H1 (cell line): ENCODE measurements around the gene AGR2. TPM values are rescaled to one million over a fixed set of nuclear protein-coding genes. Genes with fewer than 3 reads are reported as not detected.

ENCODE experiments used
- CTCF ChIA-PET: fragments of 300-600 bp; sonication (Branson Sonifier 250); formaldehyde crosslinking; loops from one replicate; lab custom pipeline; 2021; ENCODE audit not compliant: partially characterized antibody; lab: Charles Lee
- POLR2A ChIA-PET: fragments of 300-600 bp; sonication (Branson Sonifier 250); formaldehyde crosslinking; loops from one replicate; lab custom pipeline; 2021; ENCODE audit warnings: inconsistent platforms; ENCODE audit not compliant: partially characterized antibody; lab: Charles Lee
- DNase-seq, 2 experiments: peaks; one replicate each; pipeline versions ENCODE4 v3.0.0 to v3.0.0-alpha.2; 2010 to 2022; ENCODE audit warnings: low spot score in 2 of 2, low read depth in 1 of 2, mixed read lengths in 1 of 2
- FAIRE-seq: peaks from 2 replicates; lab custom pipeline; 2011; peaks lifted over from hg19 to GRCh38; lab: Jason Lieb, UNC
- H2AFZ ChIP-seq: 2 replicates; pipeline ENCODE4 v1.8.1; 2012; ENCODE audit warnings: low read length, inconsistent platforms
- H2AK5ac ChIP-seq: 2 replicates; pipeline ENCODE4 v1.6.1; 2013; ENCODE audit warnings: low read depth, low read length
- H2BK120ac ChIP-seq: replicated peaks from 2 replicates; pipeline ENCODE3; 2013; ENCODE audit warnings: low read depth, low read length, inconsistent platforms
- H2BK12ac ChIP-seq: 2 replicates; pipeline ENCODE4 v1.6.1; 2013; ENCODE audit warnings: low read depth, low read length
- H2BK15ac ChIP-seq: 2 replicates; pipeline ENCODE4 v1.6.1; 2013; ENCODE audit warnings: low read length
- H2BK20ac ChIP-seq: 2 replicates; pipeline ENCODE4 v1.6.1; 2013; ENCODE audit warnings: low read length
- H2BK5ac ChIP-seq: 2 replicates; pipeline ENCODE4 v1.6.1; 2013; ENCODE audit warnings: low read depth, low read length
- H3K14ac ChIP-seq: 2 replicates; pipeline ENCODE4 v1.6.1; 2013; ENCODE audit warnings: inconsistent platforms; ENCODE audit not compliant: insufficient read length
- H3K18ac ChIP-seq: 2 replicates; pipeline ENCODE4 v1.6.1; 2013; ENCODE audit warnings: low read length; ENCODE audit errors: extremely low read depth
- H3K23ac ChIP-seq: 2 replicates; pipeline ENCODE4 v1.6.1; 2013; ENCODE audit warnings: inconsistent platforms; ENCODE audit not compliant: insufficient read length
- H3K23me2 ChIP-seq: 2 replicates; pipeline ENCODE4 v1.6.1; 2013; ENCODE audit warnings: low read depth, low read length
- H3K27ac ChIP-seq: 2 replicates; pipeline ENCODE4 v1.6.1; 2011; ENCODE audit warnings: low read depth, low read length, inconsistent platforms
- H3K27me3 ChIP-seq, 4 experiments: replicated peaks in 1 of 4; 1 replicate in 1 of 4; 2 replicates in 3 of 4; pipeline versions ENCODE4 v1.6.1 to v1.8.1; 2011 to 2013; ENCODE audit warnings: low read length in 3 of 4, mild to moderate bottlenecking in 3 of 4, inconsistent platforms in 2 of 4, mixed read lengths in 2 of 4, moderate library complexity in 1 of 4; ENCODE audit not compliant: control insufficient read depth in 3 of 4, insufficient read depth in 3 of 4; ENCODE audit errors: extremely low read depth in 1 of 4
- H3K36me3 ChIP-seq, 4 experiments: 2 replicates each; pipeline versions ENCODE4 v1.6.1 to v1.8.1; 2011 to 2013; ENCODE audit warnings: mild to moderate bottlenecking in 4 of 4, low read length in 3 of 4, moderate library complexity in 2 of 4, control low read depth in 1 of 4, inconsistent platforms in 1 of 4; ENCODE audit not compliant: insufficient read depth in 4 of 4, control insufficient read depth in 2 of 4
- H3K4ac ChIP-seq: replicated peaks from 2 replicates; pipeline ENCODE3; 2013; ENCODE audit warnings: low read length, low read depth, mixed read lengths, inconsistent platforms; ENCODE audit not compliant: insufficient read length
- H3K4me1 ChIP-seq, 4 experiments: replicated peaks in 1 of 4; 1 replicate in 1 of 4; 2 replicates in 3 of 4; pipeline versions ENCODE4 v1.6.1 to v1.8.1; 2011 to 2013; ENCODE audit warnings: low read length in 3 of 4, inconsistent platforms in 2 of 4, mixed read lengths in 1 of 4; ENCODE audit not compliant: insufficient read depth in 4 of 4, control insufficient read depth in 3 of 4
- H3K4me2 ChIP-seq, 2 experiments: 2 replicates each; pipeline versions ENCODE4 v1.6.1 to v1.8.1; 2011 to 2013; ENCODE audit warnings: low read depth in 2 of 2, low read length in 2 of 2, control low read depth in 1 of 2, inconsistent platforms in 1 of 2, mild to moderate bottlenecking in 1 of 2; ENCODE audit not compliant: insufficient read depth in 1 of 2
- H3K4me3 ChIP-seq, 4 experiments: fragments of 200-600, 300-600 bp in 1 of 4; sonication (generic), shearing (Covaris generic), sonication (Bioruptor Twin) in 1 of 4; 2 replicates each; pipeline versions ENCODE4 v1.5.1 to v1.8.1; 2011 to 2016; ENCODE audit warnings: low read length in 4 of 4, low read depth in 3 of 4, control low read depth in 2 of 4, inconsistent platforms in 2 of 4, mild to moderate bottlenecking in 2 of 4, mixed read lengths in 1 of 4, moderate library complexity in 1 of 4; ENCODE audit not compliant: insufficient read depth in 2 of 4; ENCODE audit errors: extremely low read depth in 1 of 4
- H3K56ac ChIP-seq: replicated peaks from 2 replicates; pipeline ENCODE3; 2013; ENCODE audit warnings: low read depth, mild to moderate bottlenecking, mixed read lengths, low read length, inconsistent platforms; ENCODE audit not compliant: insufficient read length
- H3K79me1 ChIP-seq: 2 replicates; pipeline ENCODE4 v1.6.1; 2013; ENCODE audit warnings: low read depth, low read length, control low read depth
- H3K79me2 ChIP-seq, 2 experiments: 2 replicates each; pipeline versions ENCODE4 v1.6.1 to v1.8.1; 2012 to 2013; ENCODE audit warnings: low read length in 2 of 2, mild to moderate bottlenecking in 2 of 2, inconsistent platforms in 1 of 2; ENCODE audit not compliant: insufficient read depth in 2 of 2, control insufficient read depth in 1 of 2
- H3K9ac ChIP-seq, 4 experiments: replicated peaks in 1 of 4; 1 replicate in 1 of 4; 2 replicates in 3 of 4; pipeline versions ENCODE4 v1.6.1 to v1.8.1; 2011 to 2013; ENCODE audit warnings: low read depth in 3 of 4, low read length in 3 of 4, control low read depth in 2 of 4, mild to moderate bottlenecking in 2 of 4, moderate library complexity in 2 of 4, inconsistent platforms in 1 of 4; ENCODE audit errors: extremely low read depth in 1 of 4
- H3K9me3 ChIP-seq, 2 experiments: 2 replicates each; pipeline versions ENCODE4 v1.6.1 to v1.8.1; 2012 to 2013; ENCODE audit warnings: mild to moderate bottlenecking in 2 of 2, moderate library complexity in 2 of 2, control low read depth in 1 of 2, inconsistent platforms in 1 of 2, low read depth in 1 of 2, low read length in 1 of 2, mixed read lengths in 1 of 2; ENCODE audit not compliant: insufficient read depth in 2 of 2
- H4K20me1 ChIP-seq, 2 experiments: replicated peaks in 1 of 2; 2 replicates each; pipeline versions ENCODE3 to v1.8.1; 2011 to 2013; ENCODE audit warnings: inconsistent platforms in 2 of 2, low read length in 2 of 2, mild to moderate bottlenecking in 1 of 2; ENCODE audit not compliant: insufficient read depth in 2 of 2, control insufficient read depth in 1 of 2
- H4K5ac ChIP-seq: 2 replicates; pipeline ENCODE4 v1.6.1; 2013; ENCODE audit warnings: low read length, low read depth, mixed read lengths, inconsistent platforms; ENCODE audit not compliant: insufficient read length
- H4K8ac ChIP-seq: 2 replicates; pipeline ENCODE4 v1.8.0; 2013; ENCODE audit warnings: mild to moderate bottlenecking, moderate library complexity, low read length, inconsistent platforms; ENCODE audit not compliant: insufficient read depth; ENCODE audit errors: extremely low read depth
- H4K91ac ChIP-seq: replicated peaks from 2 replicates; pipeline ENCODE3; 2013; ENCODE audit warnings: low read length, mixed read lengths, inconsistent platforms; ENCODE audit not compliant: insufficient read length
- BACH1 ChIP-seq: IDR thresholded peaks from 2 replicates; pipeline ENCODE4 v1.6.1; 2012; ENCODE audit warnings: low read length, improper control_type of control experiment
- BCL11A ChIP-seq, 2 experiments: IDR thresholded peaks; one replicate each; pipeline ENCODE4 v1.6.1; 2011; ENCODE audit warnings: low read depth in 2 of 2, low read length in 2 of 2, mild to moderate bottlenecking in 2 of 2
- BRCA1 ChIP-seq: IDR thresholded peaks from 2 replicates; pipeline ENCODE4 v1.6.1; 2012; ENCODE audit warnings: low read depth, low read length, improper control_type of control experiment
- CBX5 ChIP-seq: fragments of 300-800, 300-1000 bp; sonication (generic); IDR thresholded peaks from 2 replicates; pipeline ENCODE4 v1.7.1; 2016; ENCODE audit warnings: antibody characterized with exemption, low read length, low read depth
- CHD1 ChIP-seq: IDR thresholded peaks from 2 replicates; pipeline ENCODE4 v1.6.1; 2012; ENCODE audit warnings: low read depth, low read length, improper control_type of control experiment
- CTBP2 ChIP-seq: IDR thresholded peaks from 2 replicates; pipeline ENCODE4 v1.7.0; 2011; ENCODE audit warnings: borderline replicate concordance, mild to moderate bottlenecking, moderate library complexity, mixed read lengths, low read length; ENCODE audit not compliant: insufficient read depth, insufficient read length
- FOSL1 ChIP-seq: IDR thresholded peaks from 2 replicates; pipeline ENCODE4 v1.6.1; 2011; ENCODE audit warnings: mild to moderate bottlenecking, low read depth, low read length, moderate library complexity; ENCODE audit not compliant: insufficient read depth
- HDAC2 ChIP-seq, 2 experiments: fragments of 300-600 bp in 1 of 2; sonication (generic) in 1 of 2; IDR thresholded peaks; 2 replicates each; pipeline ENCODE4 v1.6.1; 2011 to 2012; ENCODE audit warnings: low read depth in 2 of 2, low read length in 2 of 2, mild to moderate bottlenecking in 2 of 2, moderate library complexity in 2 of 2, borderline replicate concordance in 1 of 2, inconsistent platforms in 1 of 2
- MAFK ChIP-seq: IDR thresholded peaks from 2 replicates; pipeline ENCODE4 v1.6.1; 2012; ENCODE audit warnings: low read depth, mild to moderate bottlenecking, improper control_type of control experiment, low read length
- MAX ChIP-seq: IDR thresholded peaks from 2 replicates; pipeline ENCODE4 v1.6.1; 2012; ENCODE audit warnings: inconsistent platforms
- SP2 ChIP-seq: IDR thresholded peaks from 2 replicates; pipeline ENCODE4 v1.6.1; 2012; ENCODE audit warnings: mild to moderate bottlenecking, low read length, inconsistent platforms
- SUZ12 ChIP-seq: fragments of 200-600 bp; sonication (generic); IDR thresholded peaks from 2 replicates; pipeline ENCODE4 v1.6.1; 2012; ENCODE audit warnings: mild to moderate bottlenecking, inconsistent platforms, low read length, moderate library complexity, mixed read lengths
- TBP ChIP-seq: IDR thresholded peaks from 2 replicates; pipeline ENCODE4 v1.6.1; 2011; ENCODE audit warnings: low read depth, low read length, improper control_type of control experiment
- TCF12 ChIP-seq: IDR thresholded peaks from 2 replicates; pipeline ENCODE4 v1.6.1; 2011; ENCODE audit warnings: low read depth, mild to moderate bottlenecking, low read length
- ZNF274 ChIP-seq: IDR thresholded peaks from 2 replicates; pipeline ENCODE4 v1.7.0; 2012; ENCODE audit warnings: low read length, borderline replicate concordance; ENCODE audit errors: extremely low read depth
- WGBS, 2 experiments: shearing (Covaris generic) in 1 of 2; methylation state at CpG; one replicate each; pipeline versions ENCODE4 v1.1.6 to v1.1.7; 2013 to 2015; ENCODE audit warnings: low lambda C conversion rate in 2 of 2, mixed read lengths in 2 of 2, inconsistent platforms in 1 of 2, low coverage in 1 of 2, missing lambda C conversion rate in 1 of 2; ENCODE audit not compliant: insufficient replicate concordance in 2 of 2, insufficient coverage in 1 of 2, insufficient read length in 1 of 2; ENCODE audit errors: extremely low coverage in 1 of 2, missing lambda C conversion rate in 1 of 2; 5-methylcytosine and 5-hydroxymethylcytosine counted together
- polyA plus RNA-seq, 7 experiments: library from polyadenylated mRNA; depleted of rRNA in 3 of 7; stranded (reverse) in 5 of 7; unstranded in 2 of 7; fragments of >200 nt in 5 of 7; fragments of 200-250 nt in 2 of 7; gene quantifications; 1 replicate in 5 of 7; 2 replicates in 1 of 7; 4 replicates in 1 of 7; pipeline versions ENCODE4 v1.2.1 to v1.2.3, GENCODE V29; 2011 to 2013; ENCODE audit warnings: missing spikeins in 2 of 7, mixed read lengths in 2 of 7
- total RNA-seq: library from RNA; stranded (reverse); fragmentation: NEBNext Ultra II Directional; extraction: Animal tissue kit (Norgen Biotek cat#: 25700); gene quantifications from 2 replicates; pipeline ENCODE4 v1.2.1, GENCODE V29; 2021

AGR2 gene
- total and polyA plus RNA-seq, 2 of the 8 experiments (the other 6 are each of a cell fraction or from before 2014, with no cell fraction given) = not detected

- DNase-seq (no peak), FAIRE-seq (no peak)
- Histone ChIP-seq H3K36me3 (no peaks in the 10 kb centered on the region), H4K8ac (no peak overlapping the region), H4K20me1 (no peaks in the 10 kb centered on the region), H2BK15ac (no peak overlapping the region), H4K91ac (no peak overlapping the region), H3K9ac (no peak overlapping the region), H3K4me2 (no peak overlapping the region), H3K27ac (no peak overlapping the region), H3K4me1 (no peaks in the 10 kb centered on the region), H3K14ac (no peak overlapping the region), H3K18ac (no peak overlapping the region), H3K9me3 (no peaks in the 10 kb centered on the region), H2BK120ac (no peak overlapping the region), H2BK12ac (no peak overlapping the region), H2AK5ac (no peak overlapping the region), H3K27me3 (no peaks in the 10 kb centered on the region), H2AFZ (no peak overlapping the region), H3K4me3 (no peak overlapping the region), H3K56ac (no peak overlapping the region), H3K4ac (no peak overlapping the region), H2BK5ac (no peak overlapping the region), H3K23me2 (no peaks in the 10 kb centered on the region), H2BK20ac (no peak overlapping the region), H3K23ac (no peak overlapping the region), H4K5ac (no peak overlapping the region), H3K79me2 (no peaks in the 10 kb centered on the region), H3K79me1 (no peaks in the 10 kb centered on the region)
- POLR2A ChIA-PET = no interaction called here
- CTCF ChIA-PET = interaction anchor here (1.3 to 1.7 kb wide), 2 partner anchors 13 to 105 kb away, joined by 4 to 9 read pairs; no protein-coding TSS in a partner anchor
- 83% methylated on average over 3 of the region's 3 CpGs; no CpG with 5 or more reads in 1 of the 2 experiments for WGBS, 2 experiments
- no peak for TF ChIP-seq BRCA1
- TF ChIP-seq SP2 = no peak
- TF ChIP-seq MAX = no peak
- TF ChIP-seq FOSL1 = no peak
- no peak for TF ChIP-seq TBP
- TF ChIP-seq ZNF274 = no peak
- no peak for TF ChIP-seq CTBP2
- no peak for TF ChIP-seq MAFK
- TF ChIP-seq HDAC2 (IDR thresholded peaks at IDR 0.05; ENCODE audit: borderline replicate concordance in 1 of 2, low read depth in 2 of 2, low read length in 2 of 2) = no peak
- no peak for TF ChIP-seq CBX5
- no peak for TF ChIP-seq CHD1
- TF ChIP-seq BCL11A (IDR thresholded peaks at IDR 0.05; ENCODE audit: low read depth in 2 of 2, low read length in 2 of 2) = no peak
- no peak for TF ChIP-seq BACH1
- no peak for TF ChIP-seq SUZ12
- TF ChIP-seq TCF12 = no peak
These were observed 8.4 kb upstream of the AGR2 start for GRCh38 chr7:16813232-16813616.
